GM19099 (cell line): Measurements from ENCODE around the gene TRNT1.

Experiments used
- POLR2A ChIP-seq: IDR thresholded peaks from 3 replicates; pipeline ENCODE4 v1.6.1; 2011; ENCODE audit warnings: low read depth; ENCODE audit not compliant: insufficient read length; ENCODE audit errors: extremely low read depth

The TRNT1 gene

GRCh38 chr3:3137526-3137925 lies 10.8 kb downstream of the TRNT1 start:
- TF ChIP-seq POLR2A = no peak

DNA sequence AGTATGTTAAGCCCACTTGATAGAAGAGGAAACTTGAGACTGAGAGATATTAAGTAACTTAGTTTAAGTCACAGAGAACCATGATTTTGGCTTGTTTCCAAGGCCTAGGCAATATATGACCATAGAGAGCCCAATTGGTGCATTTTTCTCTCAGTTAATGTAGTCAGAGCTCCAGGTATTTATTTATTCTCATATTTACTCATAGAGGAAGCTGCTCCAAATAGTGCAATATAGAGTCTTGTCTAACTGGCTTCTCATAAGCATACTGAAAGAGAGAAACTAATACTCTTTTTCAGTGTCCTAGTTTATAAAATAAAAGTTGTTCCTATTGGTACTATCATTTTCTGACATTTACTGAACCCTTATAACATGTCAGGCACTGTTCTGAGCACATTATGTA lies 15.2 kb downstream of the TRNT1 start:
- TF ChIP-seq POLR2A = no peak

DNA sequence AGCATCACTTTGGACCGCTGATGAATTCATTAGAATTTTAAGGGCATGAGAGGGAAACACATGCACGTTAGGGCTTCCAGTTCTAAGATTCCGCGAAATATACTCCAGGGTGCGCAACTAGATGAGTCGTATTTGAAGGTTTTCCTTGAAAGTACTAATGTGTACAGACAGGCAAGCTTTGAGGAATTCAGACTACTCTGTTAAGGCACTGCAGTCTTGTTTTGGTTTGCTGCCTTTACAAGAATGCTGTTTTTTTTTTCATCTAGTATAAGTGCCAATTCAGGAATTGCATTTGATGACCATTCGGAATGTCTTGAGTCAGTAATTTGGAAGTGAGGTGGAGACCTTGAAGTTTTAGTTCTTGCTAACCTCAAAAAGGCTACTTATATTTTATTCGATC lies 19.1 kb downstream of the TRNT1 start:
- TF ChIP-seq POLR2A = no peak

DNA sequence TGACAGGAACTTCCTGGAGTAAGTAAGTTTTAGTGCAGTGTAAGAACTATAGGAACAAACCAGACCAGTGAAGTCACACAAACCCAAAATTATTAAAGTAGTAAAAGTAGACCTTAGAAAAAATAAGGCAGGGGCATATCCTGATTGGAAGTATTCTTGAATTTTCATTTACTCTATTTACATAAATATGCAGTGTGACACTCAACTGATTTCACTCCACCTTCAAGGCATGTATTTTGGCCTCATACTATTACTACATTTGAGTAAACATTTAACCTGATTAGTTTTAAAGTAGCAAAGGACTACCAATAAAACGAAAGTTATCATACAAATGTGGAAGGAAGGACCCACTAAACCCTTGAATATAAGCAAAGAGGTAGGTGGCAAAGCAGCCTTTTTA lies 22.8 kb downstream of the TRNT1 start:
- no peak for TF ChIP-seq POLR2A

DNA sequence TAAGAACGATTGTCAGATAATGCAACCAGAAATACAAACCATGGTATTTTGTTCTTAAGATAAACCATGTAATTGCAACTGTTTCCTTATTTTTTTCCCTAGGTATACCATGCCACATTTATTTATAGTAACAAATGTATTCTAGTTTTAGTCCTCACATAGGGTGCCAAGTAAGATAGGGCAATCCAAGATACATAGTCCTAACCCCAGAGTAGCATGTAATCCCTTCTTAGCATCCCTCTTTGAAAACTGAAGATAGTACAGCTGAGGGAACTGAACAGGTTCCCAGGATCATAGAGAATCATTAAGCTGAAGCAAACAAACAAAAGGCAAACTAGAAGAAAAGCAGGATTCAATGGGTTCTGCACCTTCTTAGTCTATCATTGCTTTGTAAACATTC lies 24.8 kb downstream of the TRNT1 start:
- no peak for TF ChIP-seq POLR2A

DNA sequence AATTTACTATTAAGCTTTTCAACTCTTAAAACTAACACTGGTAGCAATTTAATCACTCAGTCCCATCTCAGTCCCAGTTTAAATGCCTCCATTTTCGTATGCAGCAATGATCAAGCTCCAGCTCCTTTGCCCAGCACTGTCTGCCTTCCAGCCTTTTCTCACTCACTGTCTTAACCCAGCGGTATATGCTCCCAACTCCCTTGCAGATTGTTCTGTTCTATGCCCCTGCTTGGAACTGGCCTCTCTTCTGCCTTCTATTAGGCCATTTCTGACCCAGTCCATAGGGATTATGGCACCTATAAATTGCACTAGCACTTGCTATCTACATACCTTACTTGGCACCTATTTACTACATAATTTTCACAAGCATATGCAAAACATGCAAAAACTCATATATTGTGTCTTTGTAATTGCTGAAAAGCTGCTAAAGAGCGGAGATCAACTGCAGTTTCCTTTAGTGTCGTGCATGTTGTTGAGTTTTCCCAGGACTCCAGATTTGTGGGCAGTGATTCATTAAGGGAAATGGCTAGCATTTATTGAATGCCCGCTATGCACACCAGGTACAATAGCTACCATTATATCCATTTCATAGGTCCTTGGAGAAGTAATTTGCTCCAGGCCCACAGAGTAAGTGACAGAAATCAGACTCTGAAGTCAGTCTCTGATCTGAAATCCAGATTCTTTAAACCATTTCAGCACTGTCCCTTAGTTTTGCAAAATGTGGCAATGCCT lies 28.3 kb downstream of the TRNT1 start:
- no peak for TF ChIP-seq POLR2A

DNA sequence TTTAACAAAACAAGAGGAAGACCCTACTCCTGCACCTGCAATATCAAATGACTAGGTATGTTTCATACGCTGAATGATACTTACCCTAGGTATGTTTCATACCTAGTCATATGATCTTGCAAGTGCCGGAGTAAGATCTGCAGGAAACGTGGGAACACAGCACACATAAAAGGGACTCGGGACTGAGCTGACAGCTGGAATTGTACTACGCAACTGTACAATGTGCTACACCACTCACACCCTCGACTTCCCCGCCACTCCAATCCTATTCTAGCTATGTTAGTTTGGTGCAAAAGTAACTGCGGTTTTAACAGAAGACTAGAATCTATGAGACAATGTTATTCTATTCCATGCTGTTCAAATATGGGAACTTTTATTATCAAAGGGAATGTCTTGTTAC lies 30.7 kb downstream of the TRNT1 start:
- no peak for TF ChIP-seq POLR2A

- no peak for TF ChIP-seq POLR2A
These were observed 34.1 kb downstream of the TRNT1 start for GRCh38 chr3:3160826-3161225.

GRCh38 chr3:3165241-3165640 lies 38.5 kb downstream of the TRNT1 start:
- no peak for TF ChIP-seq POLR2A

DNA sequence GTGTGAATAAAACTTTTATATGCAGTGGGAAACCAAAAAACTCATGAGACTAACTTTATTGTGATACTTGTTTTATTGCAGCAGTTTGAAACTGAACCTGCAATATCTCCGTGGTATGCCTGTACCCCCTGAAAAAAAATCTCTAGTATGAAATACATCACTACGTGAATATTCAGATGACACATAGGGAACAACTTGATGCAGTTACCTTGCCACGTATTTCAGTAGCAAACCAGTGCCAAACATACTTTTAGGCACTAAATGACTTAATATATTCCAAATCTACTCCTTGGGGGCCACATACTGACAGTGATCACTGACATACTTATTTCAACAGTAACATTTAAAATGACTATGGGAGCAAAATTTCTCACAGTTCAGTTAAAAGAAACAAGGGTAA lies 38.9 kb downstream of the TRNT1 start:
- TF ChIP-seq POLR2A = no peak

GRCh38 chr3:3170998-3171397 lies 44.3 kb downstream of the TRNT1 start:
- TF ChIP-seq POLR2A = no peak

- no peak for TF ChIP-seq POLR2A
These were observed 45.9 kb downstream of the TRNT1 start for GRCh38 chr3:3172627-3173026.

DNA sequence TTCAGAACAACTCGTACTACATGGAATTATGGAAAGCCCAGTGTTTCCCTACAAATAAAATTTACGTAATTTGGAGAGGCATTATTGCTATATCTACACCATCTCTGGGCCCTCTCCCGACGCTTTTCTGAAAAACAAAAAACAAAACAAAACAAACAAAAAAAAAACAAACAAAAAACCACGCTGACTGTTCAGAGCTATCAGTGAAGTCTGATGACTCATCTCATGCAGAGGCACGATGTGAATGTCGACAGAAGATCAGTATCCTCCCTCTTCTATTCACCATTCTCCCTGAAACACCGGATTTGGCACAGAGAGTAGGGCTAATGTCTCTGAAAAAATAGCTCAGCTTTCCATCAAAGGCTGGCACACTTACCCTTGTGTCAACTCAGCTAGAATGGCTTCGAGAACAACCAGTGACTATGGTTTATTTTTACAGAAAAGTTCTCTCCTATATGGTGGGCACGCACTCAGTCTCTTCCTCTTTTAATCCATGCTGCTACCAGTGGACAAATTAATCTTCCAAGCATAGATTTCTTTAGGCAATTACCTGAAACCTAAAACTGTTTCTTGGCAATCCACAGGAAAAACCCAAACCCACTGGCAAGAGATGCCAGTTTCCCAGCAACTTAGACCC lies 51.2 kb downstream of the TRNT1 start:
- no peak for TF ChIP-seq POLR2A

DNA sequence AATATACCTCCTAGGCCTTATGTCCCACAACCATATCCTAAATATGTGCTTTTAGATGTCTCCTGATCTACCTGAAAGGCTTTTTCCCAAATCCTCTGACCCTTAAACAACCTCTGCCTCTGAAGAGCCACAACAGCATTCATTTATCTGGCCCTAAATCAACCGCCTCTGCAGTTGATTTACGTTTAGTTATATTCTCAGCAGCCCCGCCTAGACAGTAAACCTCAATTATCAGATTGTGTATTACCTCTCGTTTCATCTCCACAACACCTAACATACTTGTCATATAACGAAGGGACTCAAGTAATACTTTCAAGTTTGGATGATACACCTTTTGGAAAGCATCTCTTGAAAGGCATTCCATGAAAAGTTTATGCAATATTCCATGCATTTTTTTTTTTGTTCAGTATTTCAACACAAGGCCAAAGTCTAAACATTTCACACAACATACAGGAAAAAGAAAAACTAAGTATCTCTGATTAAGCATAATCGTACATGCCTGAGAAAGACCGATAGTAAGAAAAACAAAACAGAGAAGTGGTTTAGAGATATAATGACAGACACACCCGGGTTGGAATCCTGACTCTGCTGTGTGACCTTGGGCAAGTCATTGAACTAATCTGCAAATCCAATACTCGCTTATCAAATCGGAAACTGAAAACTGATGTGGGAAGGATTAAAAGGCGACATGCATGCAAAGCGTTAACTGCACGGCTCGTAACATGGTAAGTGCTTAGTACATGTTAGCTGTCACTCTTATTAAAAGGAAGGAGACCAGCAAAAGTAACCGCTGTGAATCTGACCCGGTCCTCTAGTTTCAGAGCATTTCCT lies 52.0 kb downstream of the TRNT1 start:
- no peak for TF ChIP-seq POLR2A

DNA sequence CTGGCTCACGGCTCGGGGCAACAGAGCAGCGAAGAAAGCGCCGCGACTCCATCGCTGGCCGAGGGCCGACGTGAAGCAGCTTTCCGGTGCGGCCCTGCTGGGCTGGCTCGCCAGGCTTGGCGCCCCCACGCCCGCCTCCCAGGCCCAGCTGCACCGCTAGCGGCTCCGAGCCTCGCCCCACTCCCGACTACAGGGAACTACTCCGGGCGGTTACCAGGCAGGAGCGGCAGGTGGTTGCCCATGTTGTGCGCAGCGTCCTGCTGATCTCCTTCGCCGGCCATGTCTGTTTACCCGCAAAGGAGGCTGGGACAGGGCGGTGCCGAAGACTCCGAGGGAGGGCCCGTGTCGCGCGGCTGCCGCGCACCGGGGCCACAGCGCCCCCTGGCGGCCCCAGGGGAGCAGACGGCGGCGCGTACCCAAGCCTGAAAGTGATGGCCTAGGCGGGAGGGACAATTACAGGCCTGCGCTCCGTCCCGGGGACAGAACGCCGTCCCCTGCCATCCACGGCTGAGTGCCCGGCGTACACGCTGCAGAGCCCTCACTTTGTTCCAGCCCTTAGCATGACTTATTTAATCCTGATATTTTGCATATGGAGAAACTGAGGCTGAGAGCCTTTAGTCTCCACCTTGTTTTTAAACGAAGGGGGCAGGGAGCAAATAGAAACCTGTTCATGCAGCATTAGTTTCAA lies 52.8 kb downstream of the TRNT1 start, which contains the start of gene CRBN:
Gene CRBN, minus strand, starts transcription at position 285 of the 688 bp plus-strand sequence. Its CDS starts 4 bp downstream, at position 281.
- peak; percentile 84 for TF ChIP-seq POLR2A
